GM12878 (cell line): ENCODE results near the gene NDUFV2. TPM values are rescaled to one million over a fixed set of nuclear protein-coding genes. Genes with fewer than 3 reads are reported as not detected.

Experiments used
- ATAC-seq: fragments of 200-7000 bp; cut with Tn5 transposase; 3 replicates; pipeline ENCODE4 v1.9.1; 2020; ENCODE audit warnings: mild to moderate bottlenecking, moderate library complexity
- BruUV-seq: library from RNA; stranded (reverse); fragments of 400-500 nt; replicated peaks from 2 replicates; lab custom pipeline; 2021; lab: Mats Ljungman, UMichigan
- CTCF ChIA-PET: fragments of 300-600 bp; sonication (Branson Sonifier 250); formaldehyde crosslinking; extraction: SDS; loops from one replicate; lab custom pipeline; 2021; ENCODE audit warnings: inconsistent platforms; lab: Yijun Ruan, JAX
- POLR2A ChIA-PET: fragments of 350-600 bp; formaldehyde crosslinking; extraction: SDS; loops from one replicate; lab custom pipeline; 2021; ENCODE audit warnings: inconsistent platforms; lab: Charles Lee
- RAD21 ChIA-PET: fragments of 300-600 bp; sonication (Branson Sonifier 250); formaldehyde crosslinking; loops from one replicate; lab custom pipeline; 2023; ENCODE audit warnings: antibody characterized with exemption; ENCODE audit not compliant: unreplicated experiment; lab: Charles Lee
- SMC1A ChIA-PET: fragments of 300-600 bp; sonication (Branson Sonifier 250); formaldehyde crosslinking; loops from one replicate; lab custom pipeline; 2023; ENCODE audit not compliant: unreplicated experiment, uncharacterized antibody; lab: Charles Lee
- DNase-seq: peaks from one replicate; pipeline ENCODE4 v3.0.0-alpha.2; 2011; ENCODE audit warnings: low read depth, low spot score
- FAIRE-seq: peaks from 3 replicates; lab custom pipeline; 2011; peaks lifted over from hg19 to GRCh38; lab: Jason Lieb, UNC
- H2AFZ ChIP-seq: 2 replicates; pipeline ENCODE4 v1.6.0; 2011; ENCODE audit warnings: low read depth, low read length, control low read depth; ENCODE audit not compliant: control insufficient read depth
- H3K27ac ChIP-seq: 2 replicates; pipeline ENCODE4 v1.5.1; 2011; ENCODE audit warnings: control low read depth; ENCODE audit not compliant: control insufficient read depth, insufficient read depth
- H3K27me3 ChIP-seq, 2 experiments: replicated peaks in 1 of 2; 2 replicates each; pipeline versions ENCODE4 v1.6.0 to v1.6.1; 2011; ENCODE audit warnings: low read length in 1 of 2; ENCODE audit not compliant: control insufficient read depth in 2 of 2, insufficient read depth in 2 of 2
- H3K36me3 ChIP-seq, 2 experiments: 2 replicates each; pipeline ENCODE4 v1.5.1; 2011; ENCODE audit warnings: low read length in 1 of 2; ENCODE audit not compliant: control insufficient read depth in 2 of 2, insufficient read depth in 2 of 2
- H3K4me1 ChIP-seq: 2 replicates; pipeline ENCODE4 v1.6.1; 2011; ENCODE audit warnings: mild to moderate bottlenecking, low read length, moderate library complexity, mixed read lengths; ENCODE audit not compliant: control insufficient read depth, insufficient read depth
- H3K4me2 ChIP-seq: 2 replicates; pipeline ENCODE4 v1.6.0; 2011; ENCODE audit warnings: control low read depth; ENCODE audit not compliant: control insufficient read depth, insufficient read depth
- H3K4me3 ChIP-seq: fragments of 200-600 bp; sonication (generic); 2 replicates; pipeline ENCODE4 v1.5.1; 2016
- H3K79me2 ChIP-seq: 2 replicates; pipeline ENCODE4 v1.6.0; 2011; ENCODE audit warnings: low read length; ENCODE audit not compliant: control insufficient read depth, insufficient read depth
- H3K9ac ChIP-seq: 2 replicates; pipeline ENCODE4 v1.8.0; 2011; ENCODE audit warnings: low read length, control low read depth, mixed read lengths; ENCODE audit not compliant: control insufficient read depth, insufficient read depth
- H3K9me3 ChIP-seq: replicated peaks from 3 replicates; pipeline ENCODE4 v1.5.1; 2011; ENCODE audit warnings: mild to moderate bottlenecking, low read length; ENCODE audit not compliant: control insufficient read depth, insufficient read depth
- H4K20me1 ChIP-seq: 2 replicates; pipeline ENCODE4 v1.6.0; 2011; ENCODE audit not compliant: control insufficient read depth, insufficient read depth
- BCL3 ChIP-seq: IDR thresholded peaks from 2 replicates; pipeline ENCODE4 v1.6.1; 2011; ENCODE audit warnings: borderline replicate concordance, low read depth, mild to moderate bottlenecking, moderate library complexity, low read length; ENCODE audit not compliant: insufficient read depth, poor library complexity, severe bottlenecking
- BRCA1 ChIP-seq: IDR thresholded peaks from 2 replicates; pipeline ENCODE4 v1.6.1; 2011; ENCODE audit warnings: low read depth, low read length, improper control_type of control experiment
- GATAD2B ChIP-seq: fragments of 450-650 bp; conservative IDR thresholded peaks from 2 replicates; pipeline ENCODE4 v1.6.1; 2017; ENCODE audit warnings: low read depth, mild to moderate bottlenecking, moderate library complexity
- IRF5 ChIP-seq: fragments of 450-650 bp; IDR thresholded peaks from 2 replicates; pipeline ENCODE4 v1.6.1; 2017; ENCODE audit warnings: borderline replicate concordance
- NFIC ChIP-seq: IDR thresholded peaks from 2 replicates; pipeline ENCODE4 v1.6.1; 2012; ENCODE audit warnings: low read depth, mild to moderate bottlenecking, inconsistent platforms, low read length, moderate library complexity
- PAX8 ChIP-seq: fragments of 450-650 bp; IDR thresholded peaks from 2 replicates; pipeline ENCODE4 v1.6.1; 2017; ENCODE audit warnings: mild to moderate bottlenecking, moderate library complexity
- RB1 ChIP-seq: fragments of 450-650 bp; formaldehyde crosslinking; IDR thresholded peaks from 2 replicates; pipeline ENCODE4 v1.6.1; 2017; ENCODE audit warnings: mild to moderate bottlenecking, borderline replicate concordance
- STAT1 ChIP-seq: fragments of 450-650 bp; conservative IDR thresholded peaks from 2 replicates; pipeline ENCODE4 v1.6.1; 2014; ENCODE audit warnings: antibody characterized with exemption, mild to moderate bottlenecking
- SUZ12 ChIP-seq: fragments of 200-600 bp; sonication (generic); IDR thresholded peaks from one replicate; pipeline ENCODE4 v1.6.1; 2018; ENCODE audit warnings: antibody characterized with exemption, mild to moderate bottlenecking; ENCODE audit not compliant: unreplicated experiment
- TAF1 ChIP-seq: IDR thresholded peaks from 2 replicates; pipeline ENCODE4 v1.6.1; 2011; ENCODE audit warnings: mild to moderate bottlenecking, low read depth, low read length, borderline replicate concordance
- TBL1XR1 ChIP-seq: IDR thresholded peaks from 2 replicates; pipeline ENCODE4 v1.6.1; 2012; ENCODE audit warnings: low read depth, low read length, improper control_type of control experiment
- YY1 ChIP-seq: IDR thresholded peaks from 2 replicates; pipeline ENCODE4 v1.6.1; 2011; ENCODE audit warnings: low read depth, mild to moderate bottlenecking, low read length
- ZBTB40 ChIP-seq: fragments of 450-650 bp; IDR thresholded peaks from 2 replicates; pipeline ENCODE4 v1.6.1; 2016; ENCODE audit warnings: mild to moderate bottlenecking, moderate library complexity, borderline replicate concordance
- ZZZ3 ChIP-seq: IDR thresholded peaks from 2 replicates; pipeline ENCODE4 v1.6.1; 2011; ENCODE audit warnings: low read depth; ENCODE audit not compliant: control insufficient read depth, insufficient read length
- WGBS: methylation state at CpG from one replicate; pipeline ENCODE4 v1.1.6; 2016; ENCODE audit warnings: low lambda C conversion rate; ENCODE audit not compliant: insufficient replicate concordance, insufficient coverage; ENCODE audit errors: missing lambda C conversion rate; 5-methylcytosine and 5-hydroxymethylcytosine counted together
- in situ Hi-C: fragments of 300-500 bp; cut with MboI; formaldehyde crosslinking; loops from 9 replicates; pipeline ENCODE4 v1.14.3; 2018; ENCODE audit warnings: mixed read lengths
- intact Hi-C: fragments of 100-400 bp; cut with micrococcal nuclease; formaldehyde crosslinking; loops from one replicate; pipeline ENCODE4 v1.14.2; 2022; ENCODE audit not compliant: unreplicated experiment
- polyA plus RNA-seq, 11 experiments: library from polyadenylated mRNA; depleted of rRNA in 4 of 11; unstranded in 6 of 11; stranded (reverse) in 5 of 11; fragments of >200 nt; fragmentation: Nextera tagmentation in 4 of 11; fragmentation: Illumina TruSeq in 1 of 11; extraction: Ambion mirVana in 4 of 11; extraction: Trizol in 1 of 11; gene quantifications; 1 replicate in 1 of 11; 2 replicates in 10 of 11; pipeline versions ENCODE4 v1.2.1 to v1.2.3, GENCODE V29; 2011 to 2016; ENCODE audit warnings: inconsistent platforms in 2 of 11, missing spikeins in 2 of 11, low read depth in 1 of 11
- total RNA-seq, 4 experiments: library from RNA; depleted of rRNA in 3 of 4; stranded (reverse); fragments of >200 nt in 3 of 4; fragmentation: Illumina TruSeq in 1 of 4; extraction: Trizol in 1 of 4; gene quantifications; 2 replicates each; pipeline versions ENCODE4 v1.2.1 to v1.2.3, GENCODE V29; 2013 to 2021
- TF ChIP-seq, protein P1 (sequence below): IDR thresholded peaks from 2 replicates; pipeline ENCODE4 v1.6.1; 2012; ENCODE audit warnings: low read depth, low read length, improper control_type of control experiment

The NDUFV2 gene
- total and polyA plus RNA-seq, 10 of the 15 experiments (the other 5 are each of a cell fraction or from before 2014, with no cell fraction given), result 236 to 590 (median 321) TPM

GRCh38 chr18:9066358-9066757, 36.1 kb upstream of the NDUFV2 start (continued):
- 0 out of 2 replicates have a peak, but pooled peaks have one; percentile 37 for TF ChIP-seq ZBTB40
- TF ChIP-seq NFIC, result no peak
- no peak for TF ChIP-seq IRF5
- no peak for TF ChIP-seq SUZ12

DNA sequence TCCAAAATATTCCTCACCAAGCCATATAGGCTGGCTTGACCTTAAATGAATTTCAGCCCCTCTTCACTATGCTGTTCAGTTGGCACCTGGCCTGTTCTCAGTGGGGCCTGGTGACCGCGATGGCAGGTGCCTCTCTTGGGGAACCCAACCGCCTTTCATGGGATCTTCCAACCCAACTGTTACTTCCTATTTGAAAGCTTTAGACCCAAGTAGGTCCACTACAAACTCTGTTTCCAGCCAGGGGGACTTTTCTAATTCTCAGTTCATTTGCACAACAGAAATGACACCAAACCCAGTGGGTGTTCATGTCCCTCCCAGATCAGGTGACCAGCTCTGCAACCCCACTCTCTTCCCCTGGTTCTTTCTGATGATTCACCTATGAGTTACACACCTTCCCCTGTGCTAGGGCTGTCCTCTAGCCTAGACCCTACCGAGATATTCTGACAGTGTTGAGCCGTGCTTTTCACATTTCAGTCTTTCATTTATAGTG, 35.6 kb upstream of the NDUFV2 start:
- Histone ChIP-seq H3K4me2 (peak overlapping the region; percentile 77), H3K79me2 (no peaks in the 10 kb centered on the region), H3K27me3 (no peaks in the 10 kb centered on the region), H3K27ac (peak overlapping the region; percentile 96), H3K4me3 (peak overlapping the region; percentile 8; the same call in 1 of the 2 replicates), H4K20me1 (no peaks in the 10 kb centered on the region), H3K9ac (peak overlapping the region; percentile 55; the same call in 1 of the 2 replicates), H3K9me3 (no peaks in the 10 kb centered on the region), H2AFZ (no peak overlapping the region; the same call in 1 of the 2 replicates), H3K36me3 (no peaks in the 10 kb centered on the region), H3K4me1 (peaks cover 66% of the 10 kb centered on the region)
- SMC1A ChIA-PET, result interaction anchor here (0.6 to 4.4 kb wide), 16 partner anchors 9 to 848 kb away, joined by 3 to 48 read pairs (median 6); partner anchors contain the start of gene NDUFV2
- POLR2A ChIA-PET, result interaction anchor here (1.0 to 3.7 kb wide), 5 partner anchors 16 to 75 kb away, joined by 3 to 23 read pairs (median 4); partner anchors contain the start of gene NDUFV2
- peak; percentile 96 for DNase-seq
- FAIRE-seq, result peak; percentile 44
- no TSS peak for BruUV-seq
- in situ Hi-C loops (loop anchor here (10.0 kb wide), 1 partner anchor 268 kb away; the partner anchor contains the start of gene TWSG1), intact Hi-C loops (loop anchor here (2.0 to 5.0 kb wide), 2 partner anchors 285 to 466 kb away; no protein-coding TSS in a partner anchor)
- peak; percentile 86 for ATAC-seq
- CTCF ChIA-PET, result interaction anchor here (0.6 to 2.2 kb wide), 11 partner anchors 9 to 449 kb away, joined by 3 to 12 read pairs (median 7); no protein-coding TSS in a partner anchor
- RAD21 ChIA-PET, result interaction anchor here (0.5 to 2.7 kb wide), 10 partner anchors 10 to 463 kb away, joined by 3 to 20 read pairs (median 4); partner anchors contain the start of gene ANKRD12
- 4% methylated on average over 5 of the region's 5 CpGs for WGBS
- no peak for TF ChIP-seq BCL3
- no peak for TF ChIP-seq STAT1
- TF ChIP-seq TAF1, result 0 out of 2 replicates have a peak, but pooled peaks have one; percentile 32
- no peak for TF ChIP-seq YY1
- no peak for TF ChIP-seq BRCA1
- TF ChIP-seq RB1, result no peak
- TF ChIP-seq GATAD2B, result peak; percentile 49
- TF ChIP-seq PAX8, result no peak
- TF ChIP-seq TBL1XR1, result 0 out of 2 replicates have a peak, but pooled peaks have one; percentile 64
- TF ChIP-seq, protein P1, sequence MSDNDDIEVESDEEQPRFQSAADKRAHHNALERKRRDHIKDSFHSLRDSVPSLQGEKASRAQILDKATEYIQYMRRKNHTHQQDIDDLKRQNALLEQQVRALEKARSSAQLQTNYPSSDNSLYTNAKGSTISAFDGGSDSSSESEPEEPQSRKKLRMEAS, result no peak
- no peak for TF ChIP-seq ZZZ3
